ENCODE measurements around the gene ADAM22.

ADAM22 gene

GRCh38 chr7:88167721-88168120, 233.7 kb downstream of the ADAM22 start:
- no peak for DNase-seq

GRCh38 chr7:88169717-88170320, 235.8 kb downstream of the ADAM22 start:
- peak in 1 of 2 donors; percentile 16 for DNase-seq

DNA sequence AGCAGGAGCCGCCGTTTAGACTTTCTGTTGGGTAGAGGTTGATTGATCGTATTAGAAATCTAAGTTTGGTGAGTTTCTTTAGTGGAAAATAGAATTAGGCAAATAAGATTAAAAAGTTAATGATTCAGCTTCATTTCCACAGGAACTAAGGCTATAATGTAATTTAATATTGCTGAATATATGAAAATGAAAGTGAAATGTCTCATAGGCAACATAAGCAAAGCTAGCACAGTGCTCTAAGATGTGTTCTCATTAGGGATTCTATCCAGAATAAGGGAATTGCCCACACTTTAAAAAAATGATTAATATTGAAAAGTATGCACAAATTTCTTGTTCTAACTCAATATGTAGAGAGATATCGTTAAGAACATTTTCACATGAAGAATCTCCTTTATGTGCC, 238.8 kb downstream of the ADAM22 start:
- DNase-seq: no peak

- no peak for DNase-seq
Observed at GRCh38 chr7:88176190-88176589, 242.1 kb downstream of the ADAM22 start.

DNA sequence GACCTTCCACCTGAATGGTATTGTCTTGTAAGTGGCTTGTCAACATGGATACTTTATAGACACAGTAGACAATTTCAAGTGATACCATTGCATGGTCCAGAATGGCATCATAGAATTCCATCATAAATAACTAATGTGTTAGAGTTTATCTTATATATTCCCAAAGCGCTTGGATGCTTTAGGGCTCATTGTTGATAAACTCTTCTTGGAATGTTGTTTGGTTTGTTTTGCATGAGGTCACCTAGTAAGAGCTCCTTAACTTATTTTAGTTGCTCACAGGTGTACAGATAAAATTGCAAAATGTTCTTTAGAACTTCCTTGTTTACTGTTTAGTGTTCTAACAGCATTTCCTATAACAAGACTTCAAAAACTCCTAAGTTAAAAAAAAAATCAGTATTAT, 249.0 kb downstream of the ADAM22 start:
- no peak for DNase-seq

DNA sequence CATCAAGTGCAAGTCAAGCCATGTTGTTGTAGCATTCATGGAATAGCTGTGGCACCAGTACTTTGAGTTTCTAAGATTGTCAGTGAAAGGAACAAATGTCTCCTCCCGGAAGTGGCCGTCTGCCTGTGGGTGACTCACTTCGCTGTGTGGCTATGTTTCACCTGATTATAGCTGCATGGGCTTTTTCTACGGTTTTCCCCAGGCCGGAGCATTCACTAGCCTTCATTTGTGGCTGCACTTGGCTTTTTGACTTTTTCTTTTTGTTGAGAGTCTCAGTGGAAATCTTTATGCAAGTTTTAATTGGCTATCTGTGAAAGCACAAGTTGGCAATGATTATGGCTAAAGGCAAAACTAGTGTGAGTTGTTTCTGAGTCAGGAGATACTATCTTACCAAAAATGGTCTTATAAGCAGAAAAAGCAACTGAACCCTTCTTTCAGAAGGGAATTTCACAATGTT, 250.8 kb downstream of the ADAM22 start:
- no peak for DNase-seq

GRCh38 chr7:88185650-88186049, 251.6 kb downstream of the ADAM22 start:
- no peak for DNase-seq

GRCh38 chr7:88191911-88192310, 257.9 kb downstream of the ADAM22 start:
- no peak for DNase-seq

DNA sequence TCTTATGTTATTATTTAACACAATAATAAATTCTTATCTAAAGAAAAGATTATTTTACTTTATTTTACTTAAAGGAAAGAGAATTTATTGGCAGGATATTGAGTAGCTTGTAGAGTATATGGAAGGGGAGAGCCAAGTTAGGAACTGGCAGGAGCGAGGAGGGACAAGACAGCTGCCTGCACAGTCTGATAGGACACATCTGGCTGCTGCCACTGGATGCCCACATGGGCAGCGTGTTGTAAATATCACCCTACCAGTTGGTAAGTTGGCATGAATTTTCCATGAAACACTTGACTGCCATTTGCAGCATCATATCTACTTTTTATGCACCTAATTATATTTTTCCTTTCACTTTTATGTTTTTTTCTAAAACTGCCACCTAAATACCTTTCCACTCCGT, 266.2 kb downstream of the ADAM22 start:
- DNase-seq: no peak

GRCh38 chr7:88200789-88201188, 266.7 kb downstream of the ADAM22 start:
- DNase-seq: no peak

DNA sequence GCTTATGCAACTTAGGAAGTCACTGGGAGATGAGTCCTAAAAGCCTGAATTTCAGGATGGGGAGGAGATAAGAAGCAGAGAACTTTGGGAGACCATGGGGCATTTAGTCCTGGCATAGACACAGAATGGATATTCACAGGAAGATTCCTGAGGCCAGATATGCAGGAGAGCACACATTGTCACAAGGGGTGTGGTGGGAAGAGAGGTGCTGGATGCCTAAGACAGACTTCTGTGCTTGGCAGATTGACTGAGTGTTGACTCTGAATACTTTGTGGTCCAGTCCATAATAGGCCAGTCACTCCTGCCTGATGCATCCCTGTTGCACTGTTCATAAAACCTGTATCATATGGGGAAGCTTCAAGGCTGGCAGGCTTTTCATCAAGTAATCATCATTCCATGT, 267.3 kb downstream of the ADAM22 start:
- DNase-seq: no peak

DNA sequence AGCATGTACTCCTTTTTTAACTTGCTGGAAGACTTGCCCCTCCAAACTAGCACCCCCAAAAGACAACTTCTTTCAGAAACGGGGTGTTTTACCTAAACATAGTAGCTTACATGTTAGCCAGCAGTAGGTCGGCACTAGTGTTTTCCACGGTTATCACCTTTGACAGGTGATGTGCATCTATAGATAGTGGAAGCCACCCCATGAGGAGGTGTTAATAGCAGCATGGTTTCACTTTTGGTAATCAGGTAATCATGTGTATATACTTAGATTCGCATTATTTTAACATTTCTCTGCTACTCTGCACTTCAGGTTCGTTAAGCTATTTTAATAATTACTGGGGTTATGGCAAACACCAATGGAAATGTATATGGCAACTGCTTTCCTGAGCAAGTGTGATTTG, 268.2 kb downstream of the ADAM22 start:
- DNase-seq: no peak

DNA sequence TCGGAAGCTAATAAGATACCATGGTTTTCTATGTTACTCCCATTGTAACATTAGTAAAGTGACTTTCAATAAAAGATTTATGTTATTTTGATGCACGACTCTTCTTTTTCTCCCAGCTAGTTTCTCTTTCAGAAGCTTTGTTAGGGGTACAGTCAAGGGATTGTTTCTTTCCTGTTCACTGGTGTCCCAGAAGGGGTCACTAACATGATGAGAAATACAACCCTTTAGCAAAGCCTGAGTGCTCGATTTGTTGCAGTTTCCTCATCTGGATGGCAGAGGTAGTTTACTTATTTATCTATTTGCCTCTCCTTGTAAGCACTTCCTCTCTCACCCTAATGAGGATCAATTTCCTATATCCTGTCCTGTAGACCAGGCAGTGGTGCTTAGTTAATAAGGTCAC, 268.7 kb downstream of the ADAM22 start:
- DNase-seq: no peak

GRCh38 chr7:88203401-88203800, 269.4 kb downstream of the ADAM22 start:
- no peak for DNase-seq

GRCh38 chr7:88204525-88205110, 270.6 kb downstream of the ADAM22 start:
- no peak for DNase-seq

DNA sequence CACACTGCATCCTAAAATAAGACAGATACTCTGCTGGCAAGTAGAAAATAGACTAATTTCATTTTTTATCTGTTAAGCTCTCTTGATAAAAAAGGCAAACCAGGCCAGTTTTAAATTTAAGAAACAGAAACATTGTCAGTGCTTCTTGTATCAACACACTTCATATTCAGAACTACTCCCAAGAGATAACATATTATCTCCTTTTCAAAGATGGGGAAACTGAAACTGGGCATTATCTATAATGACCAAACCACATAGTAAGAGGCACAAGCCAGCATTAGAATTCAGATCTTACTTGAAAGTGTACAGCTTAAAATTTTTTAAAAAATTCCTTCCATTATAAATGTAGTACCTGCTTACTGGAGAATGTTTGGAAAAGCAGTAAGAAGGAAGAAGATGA, 271.1 kb downstream of the ADAM22 start:
- no peak for DNase-seq

- DNase-seq: no peak
Observed at GRCh38 chr7:88206254-88206653, 272.2 kb downstream of the ADAM22 start.

GRCh38 chr7:88208521-88208920, 274.5 kb downstream of the ADAM22 start:
- DNase-seq: no peak

DNA sequence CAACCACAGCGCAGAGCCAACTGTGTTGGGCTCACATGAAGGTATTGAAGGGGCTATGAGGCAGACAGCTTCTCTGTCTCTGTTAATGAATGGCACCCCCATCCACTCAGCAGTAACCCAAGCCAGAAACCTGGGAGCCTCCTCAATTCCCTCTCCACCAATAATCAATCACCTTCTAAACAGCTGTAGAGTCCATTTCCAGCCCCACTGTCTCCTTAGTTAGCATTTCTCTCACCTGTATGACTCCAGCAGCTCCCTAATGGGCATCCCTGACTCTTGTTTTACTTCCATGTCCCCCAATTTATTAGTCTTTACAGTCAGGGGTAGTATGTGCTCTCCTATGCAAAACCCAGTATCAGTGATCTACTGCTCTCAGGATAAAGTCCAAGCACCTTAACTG, 278.9 kb downstream of the ADAM22 start:
- no peak for DNase-seq

- DNase-seq: no peak
Observed at GRCh38 chr7:88214456-88214855, 280.4 kb downstream of the ADAM22 start.

- no peak for DNase-seq
Observed at GRCh38 chr7:88215295-88215694, 281.2 kb downstream of the ADAM22 start.

- no peak for DNase-seq
Observed at GRCh38 chr7:88216276-88216675, 282.2 kb downstream of the ADAM22 start.

DNA sequence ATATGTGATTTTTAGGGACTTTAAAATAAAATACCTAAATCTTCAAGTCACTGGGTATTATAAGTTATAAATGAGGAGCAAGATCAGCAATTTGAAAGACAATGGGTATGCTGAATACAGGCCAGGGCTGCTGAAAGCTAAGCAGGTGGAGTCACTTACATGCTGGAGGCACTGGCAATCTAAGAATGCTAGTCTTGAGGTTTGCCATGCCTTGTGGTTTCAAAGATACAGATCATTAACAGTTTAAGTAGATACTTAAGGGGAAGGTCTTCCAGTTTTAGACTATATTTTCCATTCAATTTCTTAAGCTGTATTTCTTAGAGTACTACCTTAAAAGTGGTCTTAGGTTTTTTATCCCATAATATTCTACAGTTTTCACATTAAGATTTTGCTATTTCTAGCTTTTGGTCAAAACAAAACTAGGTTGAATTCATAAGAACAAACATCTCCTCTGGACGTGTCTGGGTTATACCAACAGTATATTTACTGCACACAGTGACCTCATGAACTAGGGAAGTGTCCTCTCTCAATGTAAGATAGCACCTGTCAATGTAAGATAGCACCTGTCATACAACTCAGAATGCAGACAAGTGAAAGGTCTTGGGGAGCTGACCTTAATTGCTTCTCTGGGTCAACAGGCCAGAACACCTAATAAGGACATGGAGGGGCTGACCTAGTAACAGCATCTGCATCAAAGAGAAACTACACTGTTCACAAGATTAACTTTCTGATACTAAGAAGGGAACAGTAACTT, 283.8 kb downstream of the ADAM22 start:
- DNase-seq: peak in 1 of 2 donors; percentile 15

DNA sequence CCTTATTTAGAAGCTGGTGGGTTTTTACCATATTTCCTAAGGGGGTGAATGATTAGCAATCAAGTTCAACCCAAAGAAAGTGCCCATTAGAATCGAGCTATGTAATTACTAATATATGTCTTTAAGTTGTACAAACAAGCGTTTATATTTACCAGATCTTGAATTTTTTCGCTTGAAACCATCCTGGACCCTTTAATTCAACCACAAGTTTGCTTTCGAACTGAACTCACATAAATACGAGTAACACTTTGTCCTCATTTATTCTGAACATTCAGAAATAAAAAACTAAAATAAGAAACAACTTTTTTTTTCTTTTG, 284.3 kb downstream of the ADAM22 start:
- peak in 1 of 2 donors; percentile 38 for DNase-seq
